Thyroid gland (tissue), 4 donors: ENCODE measurements around the gene ZNF385B.

ENCODE experiments used
- POLR2A ChIP-seq, 2 donors: fragments of 450-650 bp; IDR thresholded peaks; one replicate each; pipeline ENCODE4 v1.6.1; 2017; ENCODE audit warnings: antibody characterized with exemption in 2 of 2, mild to moderate bottlenecking in 2 of 2, moderate library complexity in 1 of 2
- TF ChIP-seq, protein P1 (sequence below), 6 experiments: fragments of 200-600 bp in 3 of 6; fragments of 450-650 bp in 3 of 6; sonication (generic) in 3 of 6; IDR thresholded peaks; one replicate each; pipeline ENCODE4 v1.5.1; 2016 to 2019; ENCODE audit warnings: antibody characterized with exemption in 6 of 6, mild to moderate bottlenecking in 2 of 6, inconsistent platforms in 1 of 6, moderate library complexity in 1 of 6

DNA sequence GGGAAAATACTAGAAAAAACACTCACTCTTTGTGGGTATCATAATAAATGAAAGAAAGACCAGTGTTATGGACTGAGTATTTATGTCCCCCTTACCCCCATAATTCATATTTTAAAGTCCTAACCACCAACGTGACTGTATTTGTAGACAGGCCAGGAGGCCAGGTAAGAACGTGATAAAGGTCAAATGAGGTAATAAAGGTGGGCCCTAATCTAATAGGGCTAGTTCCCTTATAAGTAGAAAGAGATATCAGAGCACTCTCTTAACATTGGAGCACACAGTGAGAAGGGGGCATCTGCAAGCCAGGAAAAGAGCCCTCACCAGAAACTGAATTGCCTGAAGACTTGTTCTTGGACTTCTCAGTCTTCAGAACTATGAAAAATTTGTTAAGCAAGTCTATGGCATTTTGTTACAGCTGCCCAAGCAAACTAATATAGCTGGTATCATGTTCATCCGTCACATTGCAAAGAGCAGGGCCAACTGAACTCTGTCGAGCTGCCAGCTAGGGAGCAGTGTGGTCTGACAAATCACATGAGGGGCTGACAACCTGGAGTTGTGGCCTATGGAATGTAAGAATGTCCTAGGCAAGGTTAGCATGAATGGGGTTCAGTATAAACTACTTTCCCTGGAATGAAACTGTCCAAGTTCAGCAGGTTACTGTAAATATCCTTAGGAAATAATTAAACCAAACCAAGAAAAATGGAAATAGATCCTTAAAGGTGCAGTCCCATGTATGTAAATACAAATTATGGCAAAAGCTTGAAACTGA is 280.9 kb downstream of the ZNF385B start:
- TF ChIP-seq, protein P1, sequence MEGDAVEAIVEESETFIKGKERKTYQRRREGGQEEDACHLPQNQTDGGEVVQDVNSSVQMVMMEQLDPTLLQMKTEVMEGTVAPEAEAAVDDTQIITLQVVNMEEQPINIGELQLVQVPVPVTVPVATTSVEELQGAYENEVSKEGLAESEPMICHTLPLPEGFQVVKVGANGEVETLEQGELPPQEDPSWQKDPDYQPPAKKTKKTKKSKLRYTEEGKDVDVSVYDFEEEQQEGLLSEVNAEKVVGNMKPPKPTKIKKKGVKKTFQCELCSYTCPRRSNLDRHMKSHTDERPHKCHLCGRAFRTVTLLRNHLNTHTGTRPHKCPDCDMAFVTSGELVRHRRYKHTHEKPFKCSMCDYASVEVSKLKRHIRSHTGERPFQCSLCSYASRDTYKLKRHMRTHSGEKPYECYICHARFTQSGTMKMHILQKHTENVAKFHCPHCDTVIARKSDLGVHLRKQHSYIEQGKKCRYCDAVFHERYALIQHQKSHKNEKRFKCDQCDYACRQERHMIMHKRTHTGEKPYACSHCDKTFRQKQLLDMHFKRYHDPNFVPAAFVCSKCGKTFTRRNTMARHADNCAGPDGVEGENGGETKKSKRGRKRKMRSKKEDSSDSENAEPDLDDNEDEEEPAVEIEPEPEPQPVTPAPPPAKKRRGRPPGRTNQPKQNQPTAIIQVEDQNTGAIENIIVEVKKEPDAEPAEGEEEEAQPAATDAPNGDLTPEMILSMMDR (IDR thresholded peaks at IDR 0.05), result no peak
- no peak for TF ChIP-seq POLR2A (IDR thresholded peaks at IDR 0.05)
